ENCODE results near the gene TSSK3. TPM values are rescaled to one million over a fixed set of nuclear protein-coding genes. Genes with fewer than 3 reads are reported as not detected.

The TSSK3 gene
- total and polyA plus RNA-seq, 7 donors: 1.1 to 2.2 (median 1.8) TPM; not detected in 3

DNA sequence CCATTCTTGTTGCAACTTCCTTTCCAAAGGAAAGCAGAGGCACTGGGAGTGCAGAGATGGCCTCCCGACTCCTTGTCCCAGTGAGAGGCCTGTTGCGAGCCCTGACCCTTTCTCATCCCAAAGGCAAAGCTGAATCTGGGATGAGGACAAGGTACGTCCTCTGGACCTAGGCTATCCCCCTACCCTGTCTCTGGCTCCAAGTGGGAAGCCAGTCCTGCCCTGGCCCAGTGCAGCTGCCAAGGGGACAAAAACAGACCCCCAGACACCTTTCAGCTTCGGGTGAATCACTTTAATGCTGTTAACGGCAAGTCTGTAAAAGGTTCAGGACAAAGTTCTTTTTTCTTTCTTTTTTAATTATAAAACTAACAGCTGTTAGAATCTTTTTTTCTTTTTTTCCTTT, 2.5 kb downstream of the TSSK3 start:
- WGBS, 2 donors: 84 to 92% methylated on average over 5 of the region's 5 CpGs
- TF ChIP-seq POLR2AphosphoS5 (IDR thresholded peaks at IDR 0.05): no peak
- TF ChIP-seq, protein P1, sequence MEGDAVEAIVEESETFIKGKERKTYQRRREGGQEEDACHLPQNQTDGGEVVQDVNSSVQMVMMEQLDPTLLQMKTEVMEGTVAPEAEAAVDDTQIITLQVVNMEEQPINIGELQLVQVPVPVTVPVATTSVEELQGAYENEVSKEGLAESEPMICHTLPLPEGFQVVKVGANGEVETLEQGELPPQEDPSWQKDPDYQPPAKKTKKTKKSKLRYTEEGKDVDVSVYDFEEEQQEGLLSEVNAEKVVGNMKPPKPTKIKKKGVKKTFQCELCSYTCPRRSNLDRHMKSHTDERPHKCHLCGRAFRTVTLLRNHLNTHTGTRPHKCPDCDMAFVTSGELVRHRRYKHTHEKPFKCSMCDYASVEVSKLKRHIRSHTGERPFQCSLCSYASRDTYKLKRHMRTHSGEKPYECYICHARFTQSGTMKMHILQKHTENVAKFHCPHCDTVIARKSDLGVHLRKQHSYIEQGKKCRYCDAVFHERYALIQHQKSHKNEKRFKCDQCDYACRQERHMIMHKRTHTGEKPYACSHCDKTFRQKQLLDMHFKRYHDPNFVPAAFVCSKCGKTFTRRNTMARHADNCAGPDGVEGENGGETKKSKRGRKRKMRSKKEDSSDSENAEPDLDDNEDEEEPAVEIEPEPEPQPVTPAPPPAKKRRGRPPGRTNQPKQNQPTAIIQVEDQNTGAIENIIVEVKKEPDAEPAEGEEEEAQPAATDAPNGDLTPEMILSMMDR (IDR thresholded peaks at IDR 0.05): no peak
- TF ChIP-seq POLR2A (IDR thresholded peaks at IDR 0.05): no peak
- TF ChIP-seq EP300 (IDR thresholded peaks at IDR 0.05): no peak
- no peak overlapping the region for H3K27ac ChIP-seq
- no peaks in the 10 kb centered on the region for H3K9me3 ChIP-seq
- H3K27me3 ChIP-seq: no peaks in the 10 kb centered on the region
- peaks cover 32 to 70% (median 46%) of the 10 kb centered on the region in 4 donors for H3K36me3 ChIP-seq
- H3K4me3 ChIP-seq: no peak overlapping the region
- DNase-seq: no peak
- H3K4me1 ChIP-seq: peaks cover 0 to 21% (median 18%) of the 10 kb centered on the region in 4 donors
- intact Hi-C loops (cut with DNase I): no loop called here

DNA sequence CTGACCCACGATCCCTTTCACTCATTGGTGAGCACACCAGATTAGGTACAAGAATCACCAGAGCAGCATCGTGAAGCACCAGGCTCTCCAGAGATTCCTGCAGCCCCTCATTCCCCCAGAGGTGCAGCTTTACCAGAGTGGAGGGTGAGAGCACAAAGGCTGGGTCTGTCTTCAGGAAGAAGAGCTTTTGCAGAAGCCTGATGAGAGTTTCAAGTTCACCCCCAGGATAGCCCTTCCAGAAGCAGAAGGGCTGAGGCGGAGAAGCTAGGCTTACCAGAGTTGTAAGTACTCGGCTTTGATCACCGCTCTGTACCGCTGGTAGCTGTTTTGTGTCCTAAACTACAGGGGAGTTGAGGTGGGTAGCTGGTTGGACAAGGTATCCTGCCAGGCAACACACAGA, 3.1 kb downstream of the TSSK3 start:
- TF ChIP-seq EP300 (IDR thresholded peaks at IDR 0.05) (no peak), POLR2AphosphoS5 (IDR thresholded peaks at IDR 0.05) (no peak), POLR2A (IDR thresholded peaks at IDR 0.05) (no peak)
- TF ChIP-seq, protein P1 (IDR thresholded peaks at IDR 0.05): no peak
- intact Hi-C loops (cut with DNase I): no loop called here
- Histone ChIP-seq H3K4me1 (peaks cover 0 to 21% (median 18%) of the 10 kb centered on the region in 4 donors), H3K9me3 (no peaks in the 10 kb centered on the region), H3K4me3 (no peak overlapping the region), H3K36me3 (peaks cover 32 to 71% (median 46%) of the 10 kb centered on the region in 4 donors), H3K27me3 (no peaks in the 10 kb centered on the region), H3K27ac (no peak overlapping the region)
- DNase-seq: no peak
- WGBS, 2 donors: 90 to 91% methylated on average over 6 of the region's 6 CpGs

DNA sequence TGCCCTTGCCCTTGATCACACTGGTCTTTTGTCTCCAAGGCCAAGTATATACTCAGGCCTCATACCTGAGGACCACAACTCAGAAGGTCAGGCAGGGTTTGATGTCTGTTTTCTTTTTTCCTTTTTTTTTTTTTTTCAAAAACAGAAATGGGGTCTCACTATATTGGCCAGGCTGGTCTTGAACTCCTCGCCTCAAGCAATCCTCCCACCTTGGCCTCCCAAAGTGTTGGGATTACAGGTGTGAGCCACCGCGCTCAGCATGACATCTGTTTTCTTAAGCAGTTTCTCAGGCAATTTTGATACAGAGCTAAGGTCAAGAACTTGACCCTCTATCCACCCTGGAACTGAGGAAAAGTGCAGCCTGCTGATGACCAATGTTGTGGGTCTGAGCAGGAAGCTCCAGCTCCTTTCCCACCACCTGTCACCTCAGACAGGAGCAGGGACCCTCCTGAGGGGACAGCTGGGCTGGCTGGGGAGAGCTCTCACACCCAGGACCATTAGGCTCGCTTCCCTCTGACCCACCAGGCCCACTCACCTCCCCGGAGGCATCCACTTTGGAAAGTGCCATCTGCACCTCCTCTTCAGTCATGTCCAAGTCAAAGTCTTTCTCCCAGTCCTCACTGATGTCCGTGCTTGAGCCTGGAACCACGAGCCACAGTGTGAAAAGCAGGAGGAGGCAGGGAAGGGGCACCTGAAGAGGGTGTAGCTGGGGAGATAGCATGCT, 5.7 kb downstream of the TSSK3 start:
- TF ChIP-seq, protein P1 (IDR thresholded peaks at IDR 0.05): no peak
- no peak for TF ChIP-seq POLR2AphosphoS5 (IDR thresholded peaks at IDR 0.05)
- TF ChIP-seq EP300 (IDR thresholded peaks at IDR 0.05): no peak
- no peak for TF ChIP-seq POLR2A (IDR thresholded peaks at IDR 0.05)
- Histone ChIP-seq H3K27ac (no peak overlapping the region), H3K36me3 (peaks cover 32 to 93% (median 52%) of the 10 kb centered on the region in 4 donors), H3K27me3 (no peaks in the 10 kb centered on the region), H3K4me3 (no peak overlapping the region), H3K9me3 (no peaks in the 10 kb centered on the region), H3K4me1 (no peaks in the 10 kb centered on the region)
- no peak for DNase-seq
- intact Hi-C loops (cut with DNase I): no loop called here
- 96 to 98% methylated on average over 7 of the region's 7 CpGs for WGBS, 2 donors

DNA sequence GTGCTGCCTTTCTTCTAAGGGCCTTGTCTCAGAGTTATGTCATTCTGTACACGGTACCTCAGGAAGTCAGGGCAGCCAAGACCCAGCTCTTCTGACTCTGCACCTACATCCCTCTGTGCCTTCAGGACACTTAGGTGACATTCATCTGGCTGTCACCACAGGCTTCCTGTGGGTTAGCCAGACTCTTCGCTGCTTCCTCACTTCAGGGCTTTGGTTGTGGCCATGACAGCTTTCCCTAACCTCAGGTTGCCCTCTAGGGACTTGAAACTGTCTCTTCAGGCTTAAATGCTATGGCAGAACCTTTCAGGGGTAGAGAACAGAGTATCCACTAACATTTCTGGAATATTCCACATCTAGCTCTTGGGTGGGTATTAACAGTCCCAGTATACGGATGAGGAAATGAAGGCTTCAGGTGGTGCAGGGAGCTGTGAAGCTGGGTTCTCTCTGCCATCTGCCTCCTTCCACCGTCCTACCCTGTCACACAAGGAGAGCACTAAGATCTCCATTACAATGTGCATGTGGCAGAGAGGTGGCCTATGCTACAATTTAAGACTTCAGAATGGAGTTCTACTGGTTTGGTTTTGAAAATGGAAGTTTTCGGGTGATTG, 9.9 kb downstream of the TSSK3 start:
- DNase-seq: no peak
- intact Hi-C loops (cut with DNase I): no loop called here
- Histone ChIP-seq H3K27ac (no peak overlapping the region), H3K4me1 (no peaks in the 10 kb centered on the region), H3K27me3 (no peaks in the 10 kb centered on the region), H3K36me3 (peaks cover 30 to 96% (median 59%) of the 10 kb centered on the region in 4 donors), H3K9me3 (no peaks in the 10 kb centered on the region), H3K4me3 (no peak overlapping the region)
- 69 to 92% methylated on average over 5 of the region's 5 CpGs for WGBS, 2 donors
- no peak for TF ChIP-seq EP300 (IDR thresholded peaks at IDR 0.05)

DNA sequence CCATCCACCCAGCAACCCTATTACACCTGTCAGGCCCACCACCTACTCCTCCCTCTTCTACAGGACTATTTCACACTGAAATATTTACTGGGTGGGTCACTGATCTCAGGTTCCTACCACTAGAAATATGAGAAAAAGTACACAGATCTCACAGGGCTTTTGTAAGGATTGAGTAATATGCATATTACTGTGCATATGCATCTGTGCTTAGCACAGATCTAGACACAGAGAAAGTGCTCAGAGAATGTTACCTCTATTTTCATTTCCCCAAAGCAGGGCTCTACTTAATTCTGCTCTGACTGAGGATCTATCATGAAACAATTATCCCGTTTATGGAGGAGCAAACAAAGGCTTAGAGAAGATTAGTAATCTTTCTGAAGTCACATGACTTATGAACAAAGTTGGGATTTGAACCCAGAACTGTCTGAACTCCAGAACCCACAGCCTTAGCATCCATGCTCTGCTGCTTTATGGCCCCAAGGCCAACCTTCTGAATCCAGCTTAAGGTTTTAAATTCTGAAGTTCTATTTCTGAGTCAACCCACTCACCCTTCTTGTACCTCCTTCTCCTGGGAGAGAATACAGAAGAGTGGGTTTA, 11.8 kb downstream of the TSSK3 start:
- DNase-seq: no peak
- Histone ChIP-seq H3K27ac (no peak overlapping the region), H3K4me1 (no peaks in the 10 kb centered on the region), H3K36me3 (peaks cover 30 to 96% (median 61%) of the 10 kb centered on the region in 4 donors), H3K27me3 (no peaks in the 10 kb centered on the region), H3K4me3 (no peak overlapping the region), H3K9me3 (no peaks in the 10 kb centered on the region)
- intact Hi-C loops (cut with DNase I): no loop called here
- WGBS, 2 donors: 44 to 73% methylated on average over 1 of the region's 1 CpG
- TF ChIP-seq, protein P1 (IDR thresholded peaks at IDR 0.05): no peak
